BLaER1 (cell line): ENCODE results near the gene CLEC2B.
A peak's percentile ranks its signal among the peaks of the same experiment; 100 is the strongest.
"Not testable (repeated sequence)": the region's sequence is repeated elsewhere in the genome, so short reads cannot be mapped to it uniquely, and the experiment has no call there.

Experiments used
- H3K27ac ChIP-seq: shearing (Covaris generic); formaldehyde crosslinking; 2 replicates; pipeline ENCODE4 v1.8.1; 2022
- H3K27me3 ChIP-seq: shearing (Covaris generic); formaldehyde crosslinking; 2 replicates; pipeline ENCODE4 v1.8.1; 2022
- H3K36me3 ChIP-seq: shearing (Covaris generic); formaldehyde crosslinking; 2 replicates; pipeline ENCODE4 v1.8.1; 2022
- H3K4me1 ChIP-seq: shearing (Covaris generic); formaldehyde crosslinking; 2 replicates; pipeline ENCODE4 v1.8.1; 2022
- H3K4me2 ChIP-seq: shearing (Covaris generic); formaldehyde crosslinking; 2 replicates; pipeline ENCODE4 v1.8.1; 2022
- H3K4me3 ChIP-seq: shearing (Covaris generic); formaldehyde crosslinking; 2 replicates; pipeline ENCODE4 v1.8.1; 2022
- H3K9ac ChIP-seq: shearing (Covaris generic); formaldehyde crosslinking; 2 replicates; pipeline ENCODE4 v1.8.1; 2022
- H3K9me3 ChIP-seq: shearing (Covaris generic); formaldehyde crosslinking; 2 replicates; pipeline ENCODE4 v1.8.1; 2022
- H4K20me1 ChIP-seq: shearing (Covaris generic); formaldehyde crosslinking; 2 replicates; pipeline ENCODE4 v1.8.1; 2022
- Cebpa-rat ChIP-seq: shearing (Covaris generic); IDR thresholded peaks from 2 replicates; pipeline ENCODE4 v1.8.1; 2022

Gene CLEC2B

GRCh38 chr12:9897535-9897934, 28.4 kb upstream of the CLEC2B start:
- no peak overlapping the region for H3K4me2 ChIP-seq
- no peak overlapping the region for H3K9ac ChIP-seq
- H3K9me3 ChIP-seq, result peaks cover 8% of the 10 kb centered on the region
- no peak for TF ChIP-seq Cebpa-rat
- H4K20me1 ChIP-seq, result no peaks in the 10 kb centered on the region
- no peak overlapping the region for H3K4me3 ChIP-seq
- no peaks in the 10 kb centered on the region for H3K4me1 ChIP-seq
- no peaks in the 10 kb centered on the region for H3K27me3 ChIP-seq
- H3K27ac ChIP-seq, result no peak overlapping the region
- no peaks in the 10 kb centered on the region for H3K36me3 ChIP-seq

GRCh38 chr12:9895215-9895971, 26.2 kb upstream of the CLEC2B start:
- Histone ChIP-seq H3K4me2 (no peak overlapping the region), H3K9me3 (no peaks in the 10 kb centered on the region), H3K27me3 (no peaks in the 10 kb centered on the region), H3K36me3 (no peaks in the 10 kb centered on the region), H3K27ac (no peak overlapping the region), H3K4me1 (no peaks in the 10 kb centered on the region), H3K9ac (no peak overlapping the region), H4K20me1 (no peaks in the 10 kb centered on the region), H3K4me3 (no peak overlapping the region)
- no peak for TF ChIP-seq Cebpa-rat

- Histone ChIP-seq H4K20me1 (no peaks in the 10 kb centered on the region), H3K4me2 (no peak overlapping the region), H3K27me3 (no peaks in the 10 kb centered on the region), H3K36me3 (no peaks in the 10 kb centered on the region), H3K27ac (no peak overlapping the region), H3K4me3 (no peak overlapping the region), H3K9me3 (no peaks in the 10 kb centered on the region), H3K9ac (no peak overlapping the region), H3K4me1 (no peaks in the 10 kb centered on the region)
- TF ChIP-seq Cebpa-rat, result no peak
Observed at GRCh38 chr12:9888665-9889273, 19.6 kb upstream of the CLEC2B start.

- H3K4me2 ChIP-seq, result no peak overlapping the region
- H4K20me1 ChIP-seq, result no peaks in the 10 kb centered on the region
- no peak overlapping the region for H3K27ac ChIP-seq
- no peaks in the 10 kb centered on the region for H3K27me3 ChIP-seq
- H3K9me3 ChIP-seq, result no peaks in the 10 kb centered on the region
- no peak overlapping the region for H3K9ac ChIP-seq
- no peak overlapping the region for H3K4me3 ChIP-seq
- no peak for TF ChIP-seq Cebpa-rat
- H3K36me3 ChIP-seq, result no peaks in the 10 kb centered on the region
- H3K4me1 ChIP-seq, result peaks cover 14% of the 10 kb centered on the region
Observed at GRCh38 chr12:9883175-9883574, 14.0 kb upstream of the CLEC2B start.

GRCh38 chr12:9881988-9882387, 12.8 kb upstream of the CLEC2B start:
- Histone ChIP-seq H3K9me3 (no peaks in the 10 kb centered on the region), H3K9ac (no peak overlapping the region), H3K4me1 (peaks cover 14% of the 10 kb centered on the region), H3K4me3 (no peak overlapping the region), H3K4me2 (no peak overlapping the region), H3K27me3 (no peaks in the 10 kb centered on the region), H3K27ac (no peak overlapping the region), H4K20me1 (no peaks in the 10 kb centered on the region), H3K36me3 (no peaks in the 10 kb centered on the region)
- no peak for TF ChIP-seq Cebpa-rat

GRCh38 chr12:9881246-9881645, 12.1 kb upstream of the CLEC2B start, which contains the start of gene KLRF2:
Gene KLRF2, plus strand, starts transcription at chr12:9881489. Its CDS starts 107 bp downstream, at chr12:9881596.
- no peak within 1 kb of the TSS for H3K4me3 ChIP-seq
- H3K4me1 ChIP-seq, result peaks cover 14% of the 10 kb centered on the region
- H3K27me3 ChIP-seq, result no peaks in the 10 kb centered on the region
- H4K20me1 ChIP-seq, result no peaks in the 10 kb centered on the region
- H3K36me3 ChIP-seq, result no peaks in the 10 kb centered on the region
- no peak within 1 kb of the TSS for H3K9ac ChIP-seq
- H3K4me2 ChIP-seq, result peak within 1 kb of the TSS; percentile 49
- H3K9me3 ChIP-seq, result no peaks in the 10 kb centered on the region
- no peak within 1 kb of the TSS for H3K27ac ChIP-seq
- TF ChIP-seq Cebpa-rat, result no peak

GRCh38 chr12:9880532-9881078, 11.5 kb upstream of the CLEC2B start:
- no peak overlapping the region for H3K27ac ChIP-seq
- no peak overlapping the region for H3K9ac ChIP-seq
- H3K36me3 ChIP-seq, result no peaks in the 10 kb centered on the region
- H3K27me3 ChIP-seq, result no peaks in the 10 kb centered on the region
- no peak for TF ChIP-seq Cebpa-rat
- H4K20me1 ChIP-seq, result no peaks in the 10 kb centered on the region
- H3K4me1 ChIP-seq, result peaks cover 14% of the 10 kb centered on the region
- H3K4me2 ChIP-seq, result peak overlapping the region; percentile 49
- H3K4me3 ChIP-seq, result no peak overlapping the region
- H3K9me3 ChIP-seq, result no peaks in the 10 kb centered on the region

GRCh38 chr12:9876120-9876519, 7.0 kb upstream of the CLEC2B start:
- not testable (repeated sequence) for H3K4me1 ChIP-seq, H3K27me3 ChIP-seq, H4K20me1 ChIP-seq, H3K9ac ChIP-seq, H3K4me3 ChIP-seq, H3K9me3 ChIP-seq, H3K36me3 ChIP-seq, H3K4me2 ChIP-seq, H3K27ac ChIP-seq

- Histone ChIP-seq H3K4me3 (no peak overlapping the region), H3K4me2 (no peak overlapping the region), H4K20me1 (peaks cover 22% of the 10 kb centered on the region), H3K9ac (no peak overlapping the region), H3K27me3 (peaks cover 26% of the 10 kb centered on the region), H3K9me3 (0 out of 2 replicates have a peak, but pooled peaks cover 4% of the 10 kb centered on the region), H3K4me1 (peaks cover 8% of the 10 kb centered on the region; the same call in 1 of the 2 replicates), H3K36me3 (no peaks in the 10 kb centered on the region), H3K27ac (no peak overlapping the region)
- no peak for TF ChIP-seq Cebpa-rat
Observed at GRCh38 chr12:9872742-9873141, 3.6 kb upstream of the CLEC2B start.

GRCh38 chr12:9872162-9872561, 3.0 kb upstream of the CLEC2B start:
- no peak overlapping the region for H3K27ac ChIP-seq
- H3K4me1 ChIP-seq, result peaks cover 8% of the 10 kb centered on the region; the same call in 1 of the 2 replicates
- no peak overlapping the region for H3K4me2 ChIP-seq

More at GRCh38 chr12:9872162-9872561, 3.0 kb upstream of the CLEC2B start:
- H4K20me1 ChIP-seq, result peaks cover 27% of the 10 kb centered on the region
- H3K4me3 ChIP-seq, result no peak overlapping the region
- H3K9ac ChIP-seq, result no peak overlapping the region
- H3K27me3 ChIP-seq, result peaks cover 32% of the 10 kb centered on the region
- H3K9me3 ChIP-seq, result 0 out of 2 replicates have a peak, but pooled peaks cover 4% of the 10 kb centered on the region
- TF ChIP-seq Cebpa-rat, result no peak
- no peaks in the 10 kb centered on the region for H3K36me3 ChIP-seq
